ENCODE results near the gene EPN2.

EPN2 gene

GRCh38 chr17:19286751-19287341 is 49.7 kb downstream of the EPN2 start:
- H3F3A ChIP-seq (ENCODE audit: insufficient read depth), result no peaks in the 10 kb centered on the region
- no peaks in the 10 kb centered on the region for H3K36me3 ChIP-seq (ENCODE audit: low read length)
- H3K9ac ChIP-seq (ENCODE audit: low read length), result no peak overlapping the region
- no peaks in the 10 kb centered on the region for H3K79me2 ChIP-seq (ENCODE audit: insufficient read depth, low read length)
- no peak overlapping the region for H3K4me2 ChIP-seq (ENCODE audit: low read depth, low read length, poor library complexity, severe bottlenecking)
- no peak overlapping the region for H2AFZ ChIP-seq (ENCODE audit: low read depth, low read length, severe bottlenecking)
- H4K20me1 ChIP-seq (ENCODE audit: low read depth, low read length), result no peaks in the 10 kb centered on the region
- no peaks in the 10 kb centered on the region for H3K9me3 ChIP-seq (ENCODE audit: insufficient read depth, low read length)
- H3K27me3 ChIP-seq (ENCODE audit: low read length), result no peaks in the 10 kb centered on the region
- H3K27ac ChIP-seq (ENCODE audit: low read depth, low read length), result no peak overlapping the region
- no peaks in the 10 kb centered on the region for H3K9me2 ChIP-seq (replicated peaks; ENCODE audit: insufficient read depth, low read length)
- no peak overlapping the region for H3K4me3 ChIP-seq (ENCODE audit: insufficient read depth, low read length, poor library complexity, severe bottlenecking)
- TF ChIP-seq CTCF (IDR thresholded peaks at IDR 0.05; ENCODE audit: insufficient read depth, low read length, poor library complexity, severe bottlenecking) (no peak), EZH2phosphoT487 (conservative IDR thresholded peaks at IDR 0.05; ENCODE audit: low read length) (no peak)

- Histone ChIP-seq H3K9me3 (ENCODE audit: insufficient read depth, low read length) (no peaks in the 10 kb centered on the region), H3K4me3 (ENCODE audit: insufficient read depth, low read length, poor library complexity, severe bottlenecking) (no peak overlapping the region), H3K36me3 (ENCODE audit: low read length) (no peaks in the 10 kb centered on the region), H3K27ac (ENCODE audit: low read depth, low read length) (no peak overlapping the region), H3K27me3 (ENCODE audit: low read length) (no peaks in the 10 kb centered on the region), H4K20me1 (ENCODE audit: low read depth, low read length) (no peaks in the 10 kb centered on the region), H2AFZ (ENCODE audit: low read depth, low read length, severe bottlenecking) (no peak overlapping the region), H3F3A (ENCODE audit: insufficient read depth) (no peaks in the 10 kb centered on the region), H3K9ac (ENCODE audit: low read length) (no peak overlapping the region), H3K4me2 (ENCODE audit: low read depth, low read length, poor library complexity, severe bottlenecking) (no peak overlapping the region), H3K79me2 (ENCODE audit: insufficient read depth, low read length) (no peaks in the 10 kb centered on the region), H3K9me2 (replicated peaks; ENCODE audit: insufficient read depth, low read length) (no peaks in the 10 kb centered on the region)
- TF ChIP-seq EZH2phosphoT487 (conservative IDR thresholded peaks at IDR 0.05; ENCODE audit: low read length) (no peak), CTCF (IDR thresholded peaks at IDR 0.05; ENCODE audit: insufficient read depth, low read length, poor library complexity, severe bottlenecking) (no peak)
Measured at GRCh38 chr17:19287651-19288050, 50.5 kb downstream of the EPN2 start.

GRCh38 chr17:19288453-19288852 is 51.3 kb downstream of the EPN2 start:
- H3K36me3 ChIP-seq (ENCODE audit: low read length), result no peaks in the 10 kb centered on the region
- H3K27me3 ChIP-seq (ENCODE audit: low read length), result no peaks in the 10 kb centered on the region
- no peak overlapping the region for H2AFZ ChIP-seq (ENCODE audit: low read depth, low read length, severe bottlenecking)
- no peak overlapping the region for H3K27ac ChIP-seq (ENCODE audit: low read depth, low read length)
- H3K9me3 ChIP-seq (ENCODE audit: insufficient read depth, low read length), result no peaks in the 10 kb centered on the region
- no peaks in the 10 kb centered on the region for H4K20me1 ChIP-seq (ENCODE audit: low read depth, low read length)
- H3F3A ChIP-seq (ENCODE audit: insufficient read depth), result no peaks in the 10 kb centered on the region
- no peak overlapping the region for H3K4me3 ChIP-seq (ENCODE audit: insufficient read depth, low read length, poor library complexity, severe bottlenecking)
- H3K79me2 ChIP-seq (ENCODE audit: insufficient read depth, low read length), result no peaks in the 10 kb centered on the region
- TF ChIP-seq EZH2phosphoT487 (conservative IDR thresholded peaks at IDR 0.05; ENCODE audit: low read length), result no peak
- no peak for TF ChIP-seq CTCF (IDR thresholded peaks at IDR 0.05; ENCODE audit: insufficient read depth, low read length, poor library complexity, severe bottlenecking)
- H3K9me2 ChIP-seq (replicated peaks; ENCODE audit: insufficient read depth, low read length), result no peaks in the 10 kb centered on the region
- H3K4me2 ChIP-seq (ENCODE audit: low read depth, low read length, poor library complexity, severe bottlenecking), result no peak overlapping the region
- no peak overlapping the region for H3K9ac ChIP-seq (ENCODE audit: low read length)

Data from SU-DHL-6 (cell line).